HG02642 (cell line): Measurements from ENCODE around the gene PRND.
"Not testable (repeated sequence)": the region's sequence is repeated elsewhere in the genome, so short reads cannot be mapped to it uniquely, and the experiment has no call there.

Experiments
- ATAC-seq: cut with Tn5 transposase; IDR thresholded peaks from one replicate; pipeline ENCODE4 v1.9.1; 2021; ENCODE audit warnings: mild to moderate bottlenecking; ENCODE audit not compliant: unreplicated experiment, poor library complexity

Gene PRND

DNA sequence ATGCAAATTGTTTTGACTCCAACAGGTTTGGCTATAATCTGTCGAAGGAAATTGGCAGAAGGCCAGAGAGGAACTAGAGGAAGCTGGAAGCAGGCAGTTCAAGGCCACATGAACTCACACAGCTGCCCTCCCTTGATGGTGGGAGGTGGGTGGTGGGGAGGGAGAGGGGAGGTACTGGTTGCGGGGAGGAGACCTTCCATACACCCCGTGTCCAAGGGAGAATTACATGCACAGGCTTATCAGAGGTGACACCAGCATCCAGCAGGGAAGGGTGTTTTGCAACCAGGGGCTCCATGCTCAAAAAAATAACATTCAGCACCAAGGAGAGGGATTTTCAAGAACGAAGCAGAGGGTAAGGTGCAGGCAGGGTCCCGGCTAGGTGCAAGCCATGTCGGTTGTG lies 9.1 kb downstream of the PRND start:
- ATAC-seq: no peak

DNA sequence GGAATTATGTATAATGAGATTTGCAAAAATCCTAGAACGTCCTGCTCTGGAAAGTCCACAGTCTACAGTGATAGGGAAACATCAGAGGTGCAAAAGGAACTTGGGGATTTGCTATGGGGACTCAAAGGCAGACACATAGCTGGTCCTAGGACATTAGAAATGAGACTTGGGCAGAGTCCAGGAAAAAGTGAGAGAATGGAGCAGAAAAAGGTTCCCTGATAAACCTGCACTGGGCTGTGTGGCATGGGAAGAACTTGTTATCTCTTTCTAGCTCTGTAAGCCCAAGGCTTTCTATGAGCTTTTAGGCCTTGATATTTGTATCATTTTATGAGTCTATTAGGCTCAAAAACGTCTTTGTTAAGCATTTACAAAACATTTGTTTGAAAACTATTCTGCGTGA lies 15.2 kb downstream of the PRND start:
- ATAC-seq: no peak

DNA sequence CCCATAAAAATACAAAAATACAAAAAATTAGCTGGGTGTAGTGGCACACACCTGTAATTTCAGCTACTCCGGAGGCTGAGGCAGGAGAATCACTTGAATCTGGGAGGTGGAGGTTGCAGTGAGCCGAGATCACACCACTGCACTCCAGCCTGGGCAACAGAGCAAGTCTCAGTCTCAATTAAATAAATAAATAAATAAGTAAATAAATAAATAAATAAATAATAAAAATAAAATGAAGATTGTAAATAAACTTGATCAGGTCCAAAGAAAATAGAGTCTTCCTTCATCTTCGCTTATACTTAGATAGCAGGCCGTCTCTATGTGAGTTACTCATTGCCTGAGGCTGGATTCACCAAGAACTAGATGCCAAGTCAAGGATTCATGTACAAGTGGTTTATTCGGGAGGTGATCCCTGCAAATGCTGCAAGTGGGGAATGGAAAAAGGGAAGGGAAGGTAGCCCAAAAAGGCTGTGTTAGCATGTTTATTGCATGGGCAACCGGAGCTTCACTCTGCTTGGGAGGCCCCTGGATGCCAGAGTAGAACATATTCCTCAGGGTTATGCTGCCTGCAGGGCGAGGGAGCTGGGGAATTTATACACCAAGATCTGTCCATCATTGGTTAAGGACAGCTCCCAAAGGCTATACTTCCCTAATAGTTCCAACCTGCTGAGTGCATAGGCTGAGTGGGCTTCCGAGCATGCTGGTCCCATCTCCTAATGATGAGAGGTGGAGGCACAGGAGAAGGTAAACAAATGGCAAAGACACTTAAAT lies 16.3 kb downstream of the PRND start:
- ATAC-seq: no peak

DNA sequence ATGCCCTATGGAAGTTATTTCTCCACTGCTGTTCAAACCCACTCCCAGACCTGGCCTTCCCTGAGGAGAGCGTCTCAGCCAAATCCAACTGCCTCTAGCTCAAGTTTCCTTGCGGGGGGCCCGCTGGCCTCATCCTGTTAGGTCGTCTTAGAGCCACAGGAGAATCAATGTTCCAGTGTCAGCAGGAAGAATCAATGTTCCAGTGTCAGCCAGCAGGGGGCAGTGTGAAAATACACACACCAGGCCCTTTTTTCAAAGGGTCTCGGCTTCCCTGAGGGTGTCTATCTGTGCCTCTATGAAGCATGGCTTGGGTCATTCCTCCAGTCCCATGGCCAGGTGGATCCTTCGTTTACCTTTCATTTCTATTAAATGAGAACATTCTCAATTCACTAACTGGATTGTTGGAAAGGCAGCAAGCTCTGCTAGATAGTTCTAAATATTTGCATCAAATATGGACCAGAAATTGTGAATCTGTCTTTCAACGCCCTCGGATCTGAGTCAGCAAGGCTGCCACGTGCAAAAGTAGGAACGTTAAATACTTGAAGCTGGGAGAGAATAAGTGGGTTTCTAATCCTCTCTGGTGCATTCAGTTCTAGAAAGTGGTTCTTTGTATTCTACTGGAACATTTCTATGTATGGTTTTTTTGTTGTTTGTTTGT lies 19.2 kb downstream of the PRND start:
- no peak for ATAC-seq

DNA sequence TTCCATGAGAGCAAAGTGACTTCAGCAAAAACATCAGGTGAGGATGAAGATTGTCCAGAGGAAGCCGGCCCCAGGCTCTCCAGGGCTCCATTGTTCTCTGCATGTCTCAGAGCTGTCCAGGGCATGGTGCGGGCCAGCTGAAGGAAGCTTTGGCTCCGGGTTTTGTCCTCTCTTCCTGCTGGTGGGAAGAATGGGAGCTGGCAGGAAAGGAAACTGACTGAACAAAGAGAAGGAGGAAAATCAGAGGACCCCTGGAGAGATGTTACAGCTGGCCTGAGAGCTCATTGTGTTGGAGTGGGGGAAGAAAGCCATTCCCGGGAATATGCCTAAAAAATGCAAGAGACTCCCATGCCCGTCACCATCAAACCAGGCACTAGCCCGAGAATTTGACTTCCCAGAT lies 27.1 kb downstream of the PRND start:
- ATAC-seq: no peak

DNA sequence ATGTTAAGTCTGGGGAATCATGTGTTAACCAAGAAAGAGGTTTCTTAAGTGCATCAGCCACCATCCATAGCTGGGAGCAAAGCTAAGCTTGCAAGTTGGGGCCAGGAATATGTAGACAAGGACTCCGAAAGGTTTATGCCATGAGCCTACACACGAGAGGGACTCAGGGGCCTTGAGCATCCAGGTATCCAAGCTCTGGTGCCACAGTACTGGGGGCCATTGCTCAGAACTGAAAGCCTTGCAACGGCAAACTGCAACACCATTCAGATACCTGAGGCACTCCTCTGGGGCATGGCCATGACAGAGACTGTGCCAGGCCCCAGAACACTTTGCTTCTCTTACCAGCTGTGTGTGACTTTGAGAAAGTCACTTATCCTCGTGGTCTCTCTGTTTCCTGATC lies 27.6 kb downstream of the PRND start:
- no peak for ATAC-seq

DNA sequence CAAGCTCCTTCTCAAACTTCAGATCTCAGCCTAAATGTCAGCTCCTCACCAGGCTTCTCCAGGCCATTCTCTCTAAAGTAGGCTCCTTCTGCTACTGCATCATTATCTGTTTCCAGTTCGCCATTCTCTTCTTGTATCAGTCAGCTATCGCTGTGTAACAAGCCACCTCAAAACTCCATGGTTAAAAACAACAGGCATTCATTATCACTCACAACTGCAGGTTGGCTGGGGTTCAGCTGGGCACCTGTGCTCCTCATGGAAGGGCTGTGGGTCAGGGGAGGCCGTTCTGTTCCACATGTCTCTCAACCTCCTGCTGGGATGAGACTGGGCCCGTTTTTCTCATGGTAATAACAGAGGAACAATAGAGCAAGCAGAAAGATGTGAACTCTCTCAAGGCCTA lies 28.7 kb downstream of the PRND start:
- no peak for ATAC-seq

DNA sequence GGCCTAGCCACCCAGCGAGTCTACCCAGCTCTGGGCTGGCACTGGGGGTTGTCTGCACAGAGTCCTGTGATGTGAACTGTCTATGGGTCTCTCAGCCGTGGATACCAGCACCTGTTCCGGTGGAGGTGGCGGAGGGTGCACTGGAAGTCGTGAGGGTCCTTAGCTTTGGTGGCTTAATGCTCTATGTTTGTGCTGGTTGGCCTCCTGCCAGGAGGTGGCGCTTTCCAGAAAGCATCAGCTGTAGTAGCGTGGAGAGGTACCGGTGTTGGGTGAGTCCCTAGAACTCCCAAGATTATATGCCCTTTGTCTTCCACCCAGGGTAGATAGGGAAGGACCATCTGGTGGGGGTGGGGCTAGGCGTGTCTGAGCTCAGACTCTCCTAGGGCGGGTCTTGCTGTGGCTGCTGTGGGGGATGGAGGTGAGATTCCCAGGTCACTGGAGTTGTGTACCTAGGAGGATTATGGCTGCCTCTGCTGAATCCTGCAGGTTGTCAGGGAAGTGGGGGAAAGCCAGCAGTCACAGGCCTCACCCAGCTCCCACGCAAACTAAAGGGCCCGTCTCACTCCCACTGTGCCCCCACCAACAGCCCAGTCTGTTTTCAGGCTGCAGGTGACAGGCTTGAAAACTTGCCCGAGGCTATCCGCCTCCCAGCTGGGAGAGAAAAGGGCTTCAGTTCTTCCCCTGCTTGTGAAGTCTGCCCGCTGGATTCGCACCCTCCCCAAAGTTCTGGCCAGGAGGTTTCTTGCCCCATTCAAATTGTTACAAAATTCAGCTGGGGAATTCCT lies 37.6 kb downstream of the PRND start:
- not testable (repeated sequence) for ATAC-seq

DNA sequence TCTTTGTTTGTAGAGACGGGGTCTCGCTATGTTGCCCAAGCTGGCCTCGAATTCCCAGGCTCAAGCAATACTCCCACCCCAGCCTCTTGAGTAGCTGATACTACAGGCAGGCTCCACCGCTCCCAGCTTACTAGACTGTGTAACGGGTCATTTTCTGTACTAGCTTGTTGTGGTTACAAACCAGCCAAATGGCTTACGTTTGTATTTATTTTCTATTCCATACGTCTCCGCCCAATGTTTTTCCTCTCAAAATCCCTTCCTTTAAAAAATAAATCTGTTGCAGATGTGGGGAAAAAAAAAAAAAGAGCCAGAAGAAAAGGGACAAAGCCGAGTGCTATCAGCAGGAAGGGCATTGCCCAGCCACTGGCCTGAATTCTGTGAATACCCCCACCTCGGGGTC lies 41.6 kb downstream of the PRND start:
- no peak for ATAC-seq

DNA sequence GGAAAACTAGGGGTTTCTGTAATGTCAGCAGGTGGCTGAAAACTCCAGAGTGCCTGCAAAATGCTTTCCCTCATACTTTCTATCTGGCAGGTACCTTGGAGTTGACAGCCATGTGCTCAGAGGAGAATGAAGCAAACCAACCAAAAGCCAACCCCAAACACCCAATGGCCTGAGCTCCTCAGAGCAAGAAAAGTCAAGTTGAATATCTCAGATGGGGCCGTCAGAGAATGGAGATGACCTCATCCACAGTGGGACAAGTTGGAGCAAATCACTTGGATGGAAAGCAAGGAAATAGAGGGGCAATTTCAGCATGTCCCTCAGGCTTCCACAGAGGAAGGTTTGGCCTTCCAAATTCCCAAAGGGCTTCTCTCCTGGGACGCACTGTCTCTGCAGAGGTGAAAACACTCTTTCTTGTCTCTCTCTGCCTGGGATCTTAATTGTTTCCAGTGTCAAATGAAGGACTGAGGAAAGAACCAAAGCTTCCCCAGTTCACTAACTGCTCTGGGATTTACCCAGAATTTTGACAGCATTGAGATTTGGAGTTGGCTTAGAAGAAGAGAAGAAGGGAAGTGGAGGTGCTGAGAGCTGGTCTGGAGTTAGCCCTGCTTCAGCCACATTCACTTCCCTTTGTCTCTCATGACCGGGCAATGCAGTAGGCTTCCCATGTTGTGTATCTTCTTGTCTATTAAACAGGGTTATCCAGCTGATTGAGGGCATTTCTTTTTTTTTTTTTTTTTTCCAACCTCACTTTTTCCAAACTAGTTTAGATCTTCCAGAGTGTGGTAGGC lies 42.2 kb downstream of the PRND start:
- ATAC-seq: no peak

DNA sequence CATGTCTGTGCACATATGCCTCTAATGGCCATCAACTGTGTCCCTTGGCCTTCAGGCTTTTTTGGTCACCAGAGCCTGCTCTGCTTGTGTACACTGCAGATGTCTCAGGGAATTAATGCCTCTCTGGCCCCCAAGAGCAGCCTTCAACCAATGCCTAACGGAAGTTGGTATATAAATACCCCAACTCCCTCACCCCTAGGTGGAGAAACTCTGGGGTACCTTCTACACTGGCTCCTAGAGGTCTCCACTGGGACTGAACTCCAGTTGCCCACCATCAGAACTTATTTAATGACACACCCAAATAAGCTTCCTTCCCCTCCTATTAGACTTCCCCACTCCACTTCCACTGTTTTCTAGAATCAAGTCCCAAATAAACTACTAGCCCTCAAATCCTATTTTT lies 43.1 kb downstream of the PRND start:
- ATAC-seq: no peak

DNA sequence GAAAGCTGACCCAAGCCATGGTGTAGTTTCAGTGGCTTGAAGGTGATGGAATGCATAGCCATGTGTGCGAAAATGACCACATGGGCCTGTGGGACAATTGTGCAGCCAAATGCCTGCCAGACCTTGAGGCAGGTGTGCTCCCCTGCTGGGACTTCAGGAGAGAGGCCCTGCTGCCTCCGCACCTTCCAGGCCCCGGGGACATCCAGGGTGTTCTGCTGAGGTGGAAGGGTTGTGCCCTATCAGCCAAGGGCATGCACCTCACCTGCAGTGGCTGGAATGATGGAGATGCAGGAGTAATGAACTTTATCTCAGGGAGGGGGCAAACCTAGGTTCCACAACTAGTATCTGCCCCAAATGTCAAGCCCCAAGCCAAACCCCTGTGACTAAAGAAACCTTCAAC lies 44.0 kb downstream of the PRND start:
- no peak for ATAC-seq

DNA sequence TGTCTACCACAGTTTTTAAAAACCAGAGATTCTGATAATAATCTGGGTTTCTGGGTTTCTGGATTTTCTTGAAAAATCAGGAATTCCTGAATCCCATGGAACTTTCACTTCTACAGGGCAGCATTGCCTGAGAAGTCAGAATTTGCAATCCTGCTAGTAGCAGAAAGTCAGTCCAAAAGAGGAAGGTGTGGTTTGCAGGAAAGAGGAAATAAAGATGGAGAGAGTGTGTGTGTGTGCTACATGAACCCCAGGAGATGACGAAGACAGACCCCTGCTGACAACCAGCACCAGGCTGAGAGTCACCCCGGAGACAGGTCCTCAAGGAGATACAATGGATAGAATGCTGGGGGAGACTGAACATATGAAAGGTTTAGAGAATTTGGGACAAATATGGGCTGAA lies 44.9 kb downstream of the PRND start:
- no peak for ATAC-seq

DNA sequence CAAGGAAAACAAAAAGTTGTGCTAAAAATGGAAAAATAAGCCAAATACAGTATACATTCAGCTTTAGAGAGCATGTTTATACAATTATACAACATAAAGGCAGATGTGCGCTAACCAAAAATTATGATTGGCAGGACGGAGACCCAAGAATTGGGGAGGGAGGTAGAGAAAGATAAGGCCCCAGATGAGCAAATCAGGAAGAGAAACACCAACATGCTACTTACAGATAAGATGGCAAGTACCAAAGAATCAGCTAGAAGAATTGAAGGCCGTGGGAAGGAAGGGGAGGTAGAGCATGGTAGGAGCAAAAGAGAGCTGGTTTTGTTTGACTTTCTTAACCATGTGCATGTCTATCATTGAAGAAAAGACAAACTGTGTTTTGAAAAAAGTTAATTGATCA lies 45.4 kb downstream of the PRND start:
- no peak for ATAC-seq

DNA sequence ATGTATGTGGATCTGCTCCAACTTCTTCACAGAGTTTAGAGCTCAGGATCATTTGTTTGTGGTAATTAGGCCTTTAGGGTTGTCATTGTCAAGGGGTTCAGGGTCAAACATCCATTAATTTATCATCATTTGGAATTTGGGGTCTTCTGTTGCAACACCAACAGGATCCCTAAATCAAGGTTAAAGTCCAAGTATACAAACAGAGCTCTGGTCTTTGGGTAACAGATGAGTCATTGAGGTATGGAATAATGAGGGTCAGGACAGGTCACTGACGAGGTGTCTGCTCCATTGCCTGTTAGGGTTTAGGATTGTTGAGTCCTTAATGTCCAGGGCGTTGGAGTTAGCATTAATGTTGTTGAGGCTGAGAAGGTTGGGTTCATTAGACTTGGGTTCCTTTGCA lies 47.6 kb downstream of the PRND start:
- ATAC-seq: no peak

DNA sequence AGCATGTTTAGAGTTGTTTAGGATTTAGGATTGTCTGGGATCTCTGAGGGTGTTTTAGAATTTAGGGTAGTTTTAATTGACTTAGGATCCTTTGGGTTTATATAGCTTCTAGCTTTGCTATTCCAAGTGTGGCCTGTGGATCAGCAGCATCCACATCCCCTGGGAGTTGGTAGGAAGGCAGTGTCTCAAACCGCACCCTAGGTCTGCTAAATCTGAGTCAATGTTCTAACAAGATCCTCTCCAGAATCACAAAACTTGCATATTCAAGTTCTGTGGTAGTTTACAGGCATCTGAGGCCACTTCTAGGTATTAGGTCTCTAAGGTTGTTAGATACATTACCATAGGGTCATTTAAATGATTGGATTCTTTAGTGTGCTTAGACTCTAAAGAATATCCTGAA lies 48.3 kb downstream of the PRND start:
- no peak for ATAC-seq

DNA sequence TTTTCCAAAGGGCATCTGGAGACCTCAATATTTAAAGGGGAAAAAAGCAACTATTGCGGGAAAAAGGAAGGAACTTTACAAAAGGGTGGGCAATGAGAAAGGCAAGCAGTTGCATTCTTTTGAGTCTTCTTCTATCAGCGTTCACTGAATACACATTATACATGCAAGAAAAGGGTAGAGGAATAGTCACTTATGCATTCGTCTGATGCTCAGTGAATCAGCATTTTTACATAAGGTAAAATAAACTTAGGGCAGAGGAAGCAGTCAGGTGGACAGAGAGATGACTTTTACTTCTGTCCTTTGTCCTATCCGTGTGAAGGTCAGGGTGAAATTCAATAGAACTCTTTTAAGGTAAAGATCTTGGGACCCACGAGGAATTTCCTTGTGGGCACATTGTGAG lies 49.3 kb downstream of the PRND start:
- no peak for ATAC-seq

DNA sequence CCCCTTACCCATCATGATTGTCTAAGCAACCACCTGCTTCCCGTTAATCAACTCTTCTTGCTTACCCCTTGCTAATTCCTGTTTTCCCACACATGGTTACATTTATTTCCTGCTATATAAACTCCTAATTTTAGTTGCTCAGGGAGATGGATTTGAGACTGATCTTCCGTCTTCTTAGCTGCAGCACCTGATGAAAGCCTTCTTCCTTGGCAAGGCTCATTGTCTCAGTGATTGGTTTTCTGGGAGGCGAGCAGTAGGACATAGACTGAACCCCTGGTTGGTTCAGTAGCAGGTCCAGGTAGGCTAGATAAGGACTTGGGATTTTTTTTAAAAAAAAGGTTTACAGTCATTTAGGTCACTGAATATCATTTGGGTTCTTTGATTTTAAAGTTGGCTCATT lies 50.4 kb downstream of the PRND start:
- ATAC-seq: no peak

DNA sequence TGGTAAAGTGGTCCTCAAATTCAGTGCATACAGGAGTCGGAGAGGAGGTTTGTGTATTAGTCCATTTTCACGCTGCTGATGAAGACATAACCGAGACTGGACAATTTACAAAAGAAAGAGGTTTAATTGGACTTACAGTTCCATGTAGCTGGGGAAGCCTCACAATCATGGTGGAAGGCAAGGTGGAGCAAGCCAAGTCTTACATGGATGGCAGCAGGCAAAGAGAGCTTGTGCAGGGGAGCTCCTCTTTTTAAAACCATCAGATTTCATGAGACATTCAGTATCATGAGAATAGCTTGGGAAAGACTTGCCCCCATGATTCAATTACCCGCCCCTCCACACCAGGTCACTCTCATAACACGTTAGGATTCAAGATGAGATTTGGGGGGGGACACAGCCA lies 51.3 kb downstream of the PRND start:
- ATAC-seq: not testable (repeated sequence)

DNA sequence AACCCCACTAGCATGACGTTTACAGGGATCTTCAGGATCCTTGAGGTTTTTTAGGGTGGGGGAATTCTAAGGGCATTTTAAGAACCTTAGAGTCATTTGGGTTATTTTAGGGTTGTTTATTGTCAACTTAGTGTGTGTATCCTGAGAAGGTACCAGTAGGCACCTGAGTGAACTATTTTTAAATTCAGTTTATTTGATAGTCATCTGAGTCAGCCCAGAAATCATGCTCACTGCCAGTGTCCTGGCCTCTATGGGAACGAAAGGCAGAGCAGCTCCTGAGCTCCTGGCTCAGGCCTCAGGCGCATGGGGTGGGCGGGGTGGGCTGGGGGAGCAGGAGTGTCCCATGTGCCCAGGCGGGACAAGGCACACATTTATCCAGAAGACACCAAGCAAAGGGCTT lies 52.0 kb downstream of the PRND start:
- ATAC-seq: no peak

DNA sequence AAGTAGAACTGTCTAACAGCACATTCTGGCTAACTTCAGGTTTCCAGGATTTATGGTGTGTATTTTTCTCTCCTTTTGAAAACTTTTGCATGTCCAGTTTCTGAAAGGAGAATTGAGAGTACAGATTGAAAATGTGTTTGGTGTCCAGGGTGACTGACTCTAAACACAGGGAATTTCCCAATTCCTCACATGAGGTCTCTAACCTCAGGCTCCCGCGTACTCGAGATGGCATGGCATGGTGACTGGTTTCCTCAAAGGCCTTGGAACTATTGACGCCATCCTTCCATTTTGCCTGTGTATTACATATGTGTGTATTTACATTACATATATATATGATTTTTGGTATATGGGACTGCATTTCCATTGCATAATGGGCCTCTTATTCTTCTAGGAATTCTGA lies 52.5 kb downstream of the PRND start:
- no peak for ATAC-seq
